ENCODE results near the gene IFI27L1.

DNA sequence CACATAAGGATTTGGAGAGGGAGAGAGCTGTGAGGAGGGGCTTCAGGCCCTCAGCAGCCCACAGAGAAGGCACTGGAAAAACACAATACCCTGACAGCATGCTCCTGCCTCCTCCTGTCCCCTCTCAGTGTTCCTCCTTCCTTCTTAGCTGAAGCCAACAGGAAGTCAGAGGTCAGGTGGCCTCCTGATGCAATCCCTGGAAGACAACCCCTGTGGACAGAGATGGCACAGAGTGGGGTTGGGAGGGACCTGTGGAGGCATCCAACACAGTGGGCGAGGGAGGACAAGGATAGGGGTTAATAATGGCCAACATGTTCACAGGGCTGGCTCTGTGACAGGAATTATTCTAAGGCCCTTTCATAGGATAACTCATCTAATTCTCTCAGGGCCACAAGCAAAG, 63.7 kb downstream of the IFI27L1 start:
- TF ChIP-seq, protein P1, sequence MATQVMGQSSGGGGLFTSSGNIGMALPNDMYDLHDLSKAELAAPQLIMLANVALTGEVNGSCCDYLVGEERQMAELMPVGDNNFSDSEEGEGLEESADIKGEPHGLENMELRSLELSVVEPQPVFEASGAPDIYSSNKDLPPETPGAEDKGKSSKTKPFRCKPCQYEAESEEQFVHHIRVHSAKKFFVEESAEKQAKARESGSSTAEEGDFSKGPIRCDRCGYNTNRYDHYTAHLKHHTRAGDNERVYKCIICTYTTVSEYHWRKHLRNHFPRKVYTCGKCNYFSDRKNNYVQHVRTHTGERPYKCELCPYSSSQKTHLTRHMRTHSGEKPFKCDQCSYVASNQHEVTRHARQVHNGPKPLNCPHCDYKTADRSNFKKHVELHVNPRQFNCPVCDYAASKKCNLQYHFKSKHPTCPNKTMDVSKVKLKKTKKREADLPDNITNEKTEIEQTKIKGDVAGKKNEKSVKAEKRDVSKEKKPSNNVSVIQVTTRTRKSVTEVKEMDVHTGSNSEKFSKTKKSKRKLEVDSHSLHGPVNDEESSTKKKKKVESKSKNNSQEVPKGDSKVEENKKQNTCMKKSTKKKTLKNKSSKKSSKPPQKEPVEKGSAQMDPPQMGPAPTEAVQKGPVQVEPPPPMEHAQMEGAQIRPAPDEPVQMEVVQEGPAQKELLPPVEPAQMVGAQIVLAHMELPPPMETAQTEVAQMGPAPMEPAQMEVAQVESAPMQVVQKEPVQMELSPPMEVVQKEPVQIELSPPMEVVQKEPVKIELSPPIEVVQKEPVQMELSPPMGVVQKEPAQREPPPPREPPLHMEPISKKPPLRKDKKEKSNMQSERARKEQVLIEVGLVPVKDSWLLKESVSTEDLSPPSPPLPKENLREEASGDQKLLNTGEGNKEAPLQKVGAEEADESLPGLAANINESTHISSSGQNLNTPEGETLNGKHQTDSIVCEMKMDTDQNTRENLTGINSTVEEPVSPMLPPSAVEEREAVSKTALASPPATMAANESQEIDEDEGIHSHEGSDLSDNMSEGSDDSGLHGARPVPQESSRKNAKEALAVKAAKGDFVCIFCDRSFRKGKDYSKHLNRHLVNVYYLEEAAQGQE (IDR thresholded peaks at IDR 0.05; ENCODE audit: low read depth), result no peak
- TF ChIP-seq, protein P2, sequence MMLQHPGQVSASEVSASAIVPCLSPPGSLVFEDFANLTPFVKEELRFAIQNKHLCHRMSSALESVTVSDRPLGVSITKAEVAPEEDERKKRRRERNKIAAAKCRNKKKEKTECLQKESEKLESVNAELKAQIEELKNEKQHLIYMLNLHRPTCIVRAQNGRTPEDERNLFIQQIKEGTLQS (IDR thresholded peaks at IDR 0.05), result no peak
- TF ChIP-seq CEBPB (IDR thresholded peaks at IDR 0.05; ENCODE audit: low read depth) (peak; percentile 69; the same call in 1 of the 2 replicates), JUND (IDR thresholded peaks at IDR 0.05) (no peak), POLR2AphosphoS5 (IDR thresholded peaks at IDR 0.05; ENCODE audit: low read depth, low read length) (peak; percentile 60), POLR2A (IDR thresholded peaks at IDR 0.05; ENCODE audit: borderline replicate concordance, extremely low read depth, insufficient read depth, insufficient read length) (peak; percentile 41), EZH2 (IDR thresholded peaks at IDR 0.05) (no peak), FOSL1 (IDR thresholded peaks at IDR 0.05; ENCODE audit: low read depth) (no peak), ELF1 (IDR thresholded peaks at IDR 0.05; ENCODE audit: borderline replicate concordance, low read depth) (no peak), RAD21 (IDR thresholded peaks at IDR 0.05; ENCODE audit: low read depth) (no peak)
- TF ChIP-seq, protein P3, sequence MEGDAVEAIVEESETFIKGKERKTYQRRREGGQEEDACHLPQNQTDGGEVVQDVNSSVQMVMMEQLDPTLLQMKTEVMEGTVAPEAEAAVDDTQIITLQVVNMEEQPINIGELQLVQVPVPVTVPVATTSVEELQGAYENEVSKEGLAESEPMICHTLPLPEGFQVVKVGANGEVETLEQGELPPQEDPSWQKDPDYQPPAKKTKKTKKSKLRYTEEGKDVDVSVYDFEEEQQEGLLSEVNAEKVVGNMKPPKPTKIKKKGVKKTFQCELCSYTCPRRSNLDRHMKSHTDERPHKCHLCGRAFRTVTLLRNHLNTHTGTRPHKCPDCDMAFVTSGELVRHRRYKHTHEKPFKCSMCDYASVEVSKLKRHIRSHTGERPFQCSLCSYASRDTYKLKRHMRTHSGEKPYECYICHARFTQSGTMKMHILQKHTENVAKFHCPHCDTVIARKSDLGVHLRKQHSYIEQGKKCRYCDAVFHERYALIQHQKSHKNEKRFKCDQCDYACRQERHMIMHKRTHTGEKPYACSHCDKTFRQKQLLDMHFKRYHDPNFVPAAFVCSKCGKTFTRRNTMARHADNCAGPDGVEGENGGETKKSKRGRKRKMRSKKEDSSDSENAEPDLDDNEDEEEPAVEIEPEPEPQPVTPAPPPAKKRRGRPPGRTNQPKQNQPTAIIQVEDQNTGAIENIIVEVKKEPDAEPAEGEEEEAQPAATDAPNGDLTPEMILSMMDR (IDR thresholded peaks at IDR 0.05 in 2 of 3, conservative IDR thresholded peaks at IDR 0.05 in 1 of 3; ENCODE audit: borderline replicate concordance in 1 of 3, insufficient read depth in 1 of 3, low read depth in 2 of 3, low read length in 2 of 3), result no peak
- TF ChIP-seq, protein P4, sequence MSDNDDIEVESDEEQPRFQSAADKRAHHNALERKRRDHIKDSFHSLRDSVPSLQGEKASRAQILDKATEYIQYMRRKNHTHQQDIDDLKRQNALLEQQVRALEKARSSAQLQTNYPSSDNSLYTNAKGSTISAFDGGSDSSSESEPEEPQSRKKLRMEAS (IDR thresholded peaks at IDR 0.05), result no peak

Measured in HCT116 (cell line).